HCT116 (cell line): ENCODE measurements around the gene HK3. TPM values are rescaled to one million over a fixed set of nuclear protein-coding genes. Genes with fewer than 3 reads are reported as not detected.

Source experiments
- ATAC-seq: fragments of 200-7000 bp; cut with Tn5 transposase; 2 replicates; pipeline ENCODE4 v1.9.1; 2020; ENCODE audit warnings: mild to moderate bottlenecking, moderate library complexity
- BruUV-seq: library from RNA; stranded (reverse); fragments of 400-500 nt; replicated peaks from 2 replicates; lab custom pipeline; 2021; lab: Mats Ljungman, UMichigan
- CTCF ChIA-PET: fragments of 300-600 bp; sonication (Branson Sonifier 250); formaldehyde crosslinking; loops from one replicate; lab custom pipeline; 2021; ENCODE audit warnings: antibody characterized with exemption; lab: Charles Lee
- POLR2A ChIA-PET: fragments of 300-600, 350-600 bp; sonication (Branson Sonifier 250); formaldehyde crosslinking; loops from one replicate; lab custom pipeline; 2021; ENCODE audit warnings: antibody characterized with exemption; lab: Charles Lee
- RAD21 ChIA-PET, 2 experiments: fragments of 300-600 bp; sonication (Branson Sonifier 250); formaldehyde crosslinking; loops; one replicate each; lab custom pipeline; 2023; ENCODE audit warnings: low total read pairs in 2 of 2; ENCODE audit not compliant: uncharacterized antibody in 2 of 2, unreplicated experiment in 2 of 2, low non-redundant PET in 1 of 2; lab: Charles Lee
- DNase-seq: peaks from one replicate; pipeline ENCODE4 v3.0.0-alpha.2; 2010; ENCODE audit warnings: low read depth, low spot score
- H2AFZ ChIP-seq: fragments of 200-600 bp; shearing (Covaris generic), sonication (generic); 2 replicates; pipeline ENCODE4 v1.6.1; 2017; ENCODE audit warnings: low read depth, mixed run types, mixed read lengths, antibody characterized with exemption, low read length; ENCODE audit not compliant: poor library complexity, severe bottlenecking
- H3K27ac ChIP-seq: 2 replicates; pipeline ENCODE4 v1.5.1; 2012; ENCODE audit warnings: low read depth, low read length
- H3K27me3 ChIP-seq: fragments of 200-600 bp; sonication (generic); 2 replicates; pipeline ENCODE4 v1.6.1; 2016; ENCODE audit warnings: mixed run types, low read length, mixed read lengths; ENCODE audit not compliant: insufficient read depth
- H3K36me3 ChIP-seq, 2 experiments: fragments of 200-500 bp in 1 of 2; fragments of 200-600 bp in 1 of 2; sonication (Bioruptor generic) in 1 of 2; sonication (generic) in 1 of 2; 2 replicates each; pipeline versions ENCODE4 v1.5.1 to v1.6.1; 2014 to 2016; ENCODE audit warnings: low read length in 2 of 2, inconsistent platforms in 1 of 2, mixed read lengths in 1 of 2, mixed run types in 1 of 2; ENCODE audit not compliant: insufficient read depth in 2 of 2, control insufficient read depth in 1 of 2
- H3K4me1 ChIP-seq, 2 experiments: fragments of 200-600 bp in 1 of 2; sonication (generic) in 1 of 2; 2 replicates each; pipeline versions ENCODE4 v1.5.1 to v1.6.1; 2012 to 2017; ENCODE audit warnings: low read length in 2 of 2, inconsistent platforms in 1 of 2, mild to moderate bottlenecking in 1 of 2, mixed read lengths in 1 of 2, mixed run types in 1 of 2, moderate library complexity in 1 of 2; ENCODE audit not compliant: insufficient read depth in 2 of 2, control insufficient read depth in 1 of 2
- H3K4me2 ChIP-seq: fragments of 200-600 bp; sonication (generic); 2 replicates; pipeline ENCODE4 v1.6.1; 2017; ENCODE audit warnings: mixed run types, low read length, mixed read lengths
- H3K4me3 ChIP-seq, 2 experiments: fragments of 200-600 bp in 1 of 2; sonication (generic) in 1 of 2; replicated peaks in 1 of 2; 2 replicates each; pipeline ENCODE4 v1.5.1; 2011 to 2016; ENCODE audit warnings: low read length in 2 of 2, control low read depth in 1 of 2, low read depth in 1 of 2, mild to moderate bottlenecking in 1 of 2, mixed read lengths in 1 of 2, mixed run types in 1 of 2
- H3K79me2 ChIP-seq: fragments of 200-600 bp; sonication (generic); 2 replicates; pipeline ENCODE4 v1.6.1; 2017; ENCODE audit warnings: mild to moderate bottlenecking, mixed run types, low read length, moderate library complexity, mixed read lengths; ENCODE audit not compliant: insufficient read depth
- H3K9ac ChIP-seq: fragments of 200-600 bp; sonication (generic); 2 replicates; pipeline ENCODE4 v1.6.1; 2016; ENCODE audit warnings: low read length, mixed read lengths
- H3K9me2 ChIP-seq: fragments of 200-600 bp; sonication (generic), shearing (Covaris generic); 2 replicates; pipeline ENCODE4 v1.6.1; 2017; ENCODE audit warnings: mixed run types, mild to moderate bottlenecking, moderate library complexity; ENCODE audit not compliant: insufficient read depth
- H3K9me3 ChIP-seq, 2 experiments: fragments of 200-500 bp in 1 of 2; fragments of 200-600 bp in 1 of 2; sonication (Bioruptor generic) in 1 of 2; sonication (generic) in 1 of 2; 2 replicates each; pipeline ENCODE4 v1.6.1; 2014 to 2017; ENCODE audit warnings: low read length in 2 of 2, mixed read lengths in 2 of 2, inconsistent platforms in 1 of 2, low read depth in 1 of 2, mild to moderate bottlenecking in 1 of 2, mixed run types in 1 of 2, moderate library complexity in 1 of 2; ENCODE audit not compliant: control insufficient read depth in 1 of 2, insufficient read depth in 1 of 2
- H4K20me1 ChIP-seq: fragments of 200-600 bp; sonication (generic), shearing (Covaris generic); 2 replicates; pipeline ENCODE4 v1.6.1; 2017; ENCODE audit warnings: mixed run types, mild to moderate bottlenecking, moderate library complexity; ENCODE audit not compliant: insufficient read depth
- CBX3 ChIP-seq: IDR thresholded peaks from 2 replicates; pipeline ENCODE4 v1.6.1; 2012; ENCODE audit warnings: low read depth
- CEBPB ChIP-seq: IDR thresholded peaks from 2 replicates; pipeline ENCODE4 v1.6.1; 2012; ENCODE audit warnings: low read depth
- ELF1 ChIP-seq: IDR thresholded peaks from 2 replicates; pipeline ENCODE4 v1.6.1; 2012; ENCODE audit warnings: low read depth, borderline replicate concordance
- EZH2 ChIP-seq: fragments of 200-600 bp; sonication (generic); IDR thresholded peaks from 2 replicates; pipeline ENCODE4 v1.6.1; 2017; ENCODE audit warnings: antibody characterized with exemption, mixed run types
- FOSL1 ChIP-seq: IDR thresholded peaks from 2 replicates; pipeline ENCODE4 v1.6.1; 2012; ENCODE audit warnings: low read depth
- JUND ChIP-seq: IDR thresholded peaks from 2 replicates; pipeline ENCODE4 v1.6.1; 2012
- MAX ChIP-seq: IDR thresholded peaks from 2 replicates; pipeline ENCODE4 v1.6.1; 2012
- POLR2AphosphoS5 ChIP-seq: IDR thresholded peaks from 2 replicates; pipeline ENCODE4 v1.6.1; 2011; ENCODE audit warnings: mild to moderate bottlenecking, low read depth, low read length, moderate library complexity
- RAD21 ChIP-seq: IDR thresholded peaks from 2 replicates; pipeline ENCODE4 v1.6.1; 2012; ENCODE audit warnings: low read depth, mild to moderate bottlenecking
- SIN3A ChIP-seq: IDR thresholded peaks from 2 replicates; pipeline ENCODE4 v1.6.1; 2012; ENCODE audit warnings: low read depth
- SP1 ChIP-seq: IDR thresholded peaks from 2 replicates; pipeline ENCODE4 v1.6.1; 2012; ENCODE audit warnings: low read depth
- SRF ChIP-seq: IDR thresholded peaks from 2 replicates; pipeline ENCODE4 v1.6.1; 2012; ENCODE audit warnings: low read depth
- TCF7L2 ChIP-seq: IDR thresholded peaks from 2 replicates; pipeline ENCODE4 v1.7.0; 2011; ENCODE audit warnings: borderline replicate concordance, inconsistent platforms; ENCODE audit not compliant: insufficient read depth, insufficient read length; ENCODE audit errors: extremely low read depth
- YY1 ChIP-seq: IDR thresholded peaks from 2 replicates; pipeline ENCODE4 v1.6.1; 2011; ENCODE audit warnings: low read length, low read depth, moderate library complexity, mild to moderate bottlenecking; ENCODE audit not compliant: insufficient replicate concordance; ENCODE audit errors: extremely low read depth
- ZBTB33 ChIP-seq: IDR thresholded peaks from 2 replicates; pipeline ENCODE4 v1.6.1; 2011; ENCODE audit warnings: mild to moderate bottlenecking, low read length, moderate library complexity; ENCODE audit not compliant: insufficient replicate concordance; ENCODE audit errors: extremely low read depth
- ZFX ChIP-seq: fragments of 450-650 bp; IDR thresholded peaks from 2 replicates; pipeline ENCODE4 v1.6.1; 2017
- intact Hi-C: fragments of 100-400 bp; cut with micrococcal nuclease; formaldehyde crosslinking; loops from 2 replicates; pipeline ENCODE4 v1.10.0; 2022
- total RNA-seq: library from RNA; stranded (reverse); gene quantifications from one replicate; pipeline ENCODE4 v1.2.1, GENCODE V29; 2021; ENCODE audit not compliant: unreplicated experiment
- TF ChIP-seq, protein P1 (sequence below), 3 experiments: fragments of 200-600 bp in 1 of 3; sonication (generic) in 1 of 3; IDR thresholded peaks in 2 of 3; conservative IDR thresholded peaks in 1 of 3; 2 replicates each; pipeline ENCODE4 v1.5.1; 2012 to 2017; ENCODE audit warnings: low read depth in 2 of 3, low read length in 2 of 3, antibody characterized with exemption in 1 of 3, borderline replicate concordance in 1 of 3, control low read depth in 1 of 3, mild to moderate bottlenecking in 1 of 3, mixed read lengths in 1 of 3, mixed run types in 1 of 3, moderate library complexity in 1 of 3; ENCODE audit not compliant: insufficient read depth in 1 of 3
- TF ChIP-seq, protein P2 (sequence below): IDR thresholded peaks from 2 replicates; pipeline ENCODE4 v1.6.1; 2012
- TF ChIP-seq, protein P3 (sequence below): IDR thresholded peaks from 2 replicates; pipeline ENCODE4 v1.6.1; 2012; ENCODE audit warnings: low read depth

HK3 gene
- total RNA-seq, 1 experiment from 2014 or later, result 0.30 TPM

GRCh38 chr5:176935017-176935416, 35.9 kb upstream of the HK3 start:
- TF ChIP-seq CEBPB (no peak), ELF1 (no peak), RAD21 (no peak), FOSL1 (no peak), POLR2AphosphoS5 (no peak), JUND (no peak), ZBTB33 (no peak), YY1 (no peak), SIN3A (no peak), TCF7L2 (no peak), CBX3 (no peak), ZFX (no peak), EZH2 (no peak), MAX (no peak), SRF (no peak), SP1 (no peak)
- TF ChIP-seq, protein P1, sequence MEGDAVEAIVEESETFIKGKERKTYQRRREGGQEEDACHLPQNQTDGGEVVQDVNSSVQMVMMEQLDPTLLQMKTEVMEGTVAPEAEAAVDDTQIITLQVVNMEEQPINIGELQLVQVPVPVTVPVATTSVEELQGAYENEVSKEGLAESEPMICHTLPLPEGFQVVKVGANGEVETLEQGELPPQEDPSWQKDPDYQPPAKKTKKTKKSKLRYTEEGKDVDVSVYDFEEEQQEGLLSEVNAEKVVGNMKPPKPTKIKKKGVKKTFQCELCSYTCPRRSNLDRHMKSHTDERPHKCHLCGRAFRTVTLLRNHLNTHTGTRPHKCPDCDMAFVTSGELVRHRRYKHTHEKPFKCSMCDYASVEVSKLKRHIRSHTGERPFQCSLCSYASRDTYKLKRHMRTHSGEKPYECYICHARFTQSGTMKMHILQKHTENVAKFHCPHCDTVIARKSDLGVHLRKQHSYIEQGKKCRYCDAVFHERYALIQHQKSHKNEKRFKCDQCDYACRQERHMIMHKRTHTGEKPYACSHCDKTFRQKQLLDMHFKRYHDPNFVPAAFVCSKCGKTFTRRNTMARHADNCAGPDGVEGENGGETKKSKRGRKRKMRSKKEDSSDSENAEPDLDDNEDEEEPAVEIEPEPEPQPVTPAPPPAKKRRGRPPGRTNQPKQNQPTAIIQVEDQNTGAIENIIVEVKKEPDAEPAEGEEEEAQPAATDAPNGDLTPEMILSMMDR (IDR thresholded peaks at IDR 0.05 in 2 of 3, conservative IDR thresholded peaks at IDR 0.05 in 1 of 3; ENCODE audit: borderline replicate concordance in 1 of 3, insufficient read depth in 1 of 3, low read depth in 2 of 3, low read length in 2 of 3), result no peak
- TF ChIP-seq, protein P2, sequence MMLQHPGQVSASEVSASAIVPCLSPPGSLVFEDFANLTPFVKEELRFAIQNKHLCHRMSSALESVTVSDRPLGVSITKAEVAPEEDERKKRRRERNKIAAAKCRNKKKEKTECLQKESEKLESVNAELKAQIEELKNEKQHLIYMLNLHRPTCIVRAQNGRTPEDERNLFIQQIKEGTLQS, result no peak
- TF ChIP-seq, protein P3, sequence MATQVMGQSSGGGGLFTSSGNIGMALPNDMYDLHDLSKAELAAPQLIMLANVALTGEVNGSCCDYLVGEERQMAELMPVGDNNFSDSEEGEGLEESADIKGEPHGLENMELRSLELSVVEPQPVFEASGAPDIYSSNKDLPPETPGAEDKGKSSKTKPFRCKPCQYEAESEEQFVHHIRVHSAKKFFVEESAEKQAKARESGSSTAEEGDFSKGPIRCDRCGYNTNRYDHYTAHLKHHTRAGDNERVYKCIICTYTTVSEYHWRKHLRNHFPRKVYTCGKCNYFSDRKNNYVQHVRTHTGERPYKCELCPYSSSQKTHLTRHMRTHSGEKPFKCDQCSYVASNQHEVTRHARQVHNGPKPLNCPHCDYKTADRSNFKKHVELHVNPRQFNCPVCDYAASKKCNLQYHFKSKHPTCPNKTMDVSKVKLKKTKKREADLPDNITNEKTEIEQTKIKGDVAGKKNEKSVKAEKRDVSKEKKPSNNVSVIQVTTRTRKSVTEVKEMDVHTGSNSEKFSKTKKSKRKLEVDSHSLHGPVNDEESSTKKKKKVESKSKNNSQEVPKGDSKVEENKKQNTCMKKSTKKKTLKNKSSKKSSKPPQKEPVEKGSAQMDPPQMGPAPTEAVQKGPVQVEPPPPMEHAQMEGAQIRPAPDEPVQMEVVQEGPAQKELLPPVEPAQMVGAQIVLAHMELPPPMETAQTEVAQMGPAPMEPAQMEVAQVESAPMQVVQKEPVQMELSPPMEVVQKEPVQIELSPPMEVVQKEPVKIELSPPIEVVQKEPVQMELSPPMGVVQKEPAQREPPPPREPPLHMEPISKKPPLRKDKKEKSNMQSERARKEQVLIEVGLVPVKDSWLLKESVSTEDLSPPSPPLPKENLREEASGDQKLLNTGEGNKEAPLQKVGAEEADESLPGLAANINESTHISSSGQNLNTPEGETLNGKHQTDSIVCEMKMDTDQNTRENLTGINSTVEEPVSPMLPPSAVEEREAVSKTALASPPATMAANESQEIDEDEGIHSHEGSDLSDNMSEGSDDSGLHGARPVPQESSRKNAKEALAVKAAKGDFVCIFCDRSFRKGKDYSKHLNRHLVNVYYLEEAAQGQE, result no peak
- RAD21 ChIA-PET, result no interaction called here
- Histone ChIP-seq H3K4me2 (no peak overlapping the region), H3K9me3 (no peaks in the 10 kb centered on the region), H4K20me1 (0 out of 2 replicates have a peak, but pooled peaks cover 3% of the 10 kb centered on the region), H3K79me2 (peaks cover 14% of the 10 kb centered on the region; the same call in 1 of the 2 replicates), H3K27me3 (no peaks in the 10 kb centered on the region), H3K4me3 (no peak overlapping the region), H3K9me2 (no peaks in the 10 kb centered on the region), H3K4me1 (no peaks in the 10 kb centered on the region), H2AFZ (no peak overlapping the region), H3K27ac (no peak overlapping the region), H3K36me3 (peaks cover 3 to 11% of the 10 kb centered on the region in 2 experiments; a peak in 1 of 4 replicates), H3K9ac (no peak overlapping the region)
- no peak for ATAC-seq
- DNase-seq, result no peak
- no TSS peak for BruUV-seq
- intact Hi-C loops, result no loop called here
- CTCF ChIA-PET, result no interaction called here
- POLR2A ChIA-PET, result no interaction called here
